Hepatocyte (in vitro differentiated cells): ENCODE measurements around the gene PDE4D.

Experiments used
- EZH2 ChIP-seq: fragments of 200-600 bp; sonication (generic); IDR thresholded peaks from 2 replicates; pipeline ENCODE4 v1.6.1; 2016; ENCODE audit warnings: antibody characterized with exemption, mild to moderate bottlenecking, borderline replicate concordance
- EZH2phosphoT487 ChIP-seq: fragments of 200-600 bp; sonication (generic); IDR thresholded peaks from one replicate; pipeline ENCODE4 v1.6.1; 2018; ENCODE audit warnings: antibody characterized with exemption, mild to moderate bottlenecking, low read depth, moderate library complexity; ENCODE audit not compliant: unreplicated experiment, severe bottlenecking
- TF ChIP-seq, protein P1 (sequence below): fragments of 200-600 bp; sonication (generic); IDR thresholded peaks from 2 replicates; pipeline ENCODE4 v1.5.1; 2016; ENCODE audit warnings: antibody characterized with exemption, mild to moderate bottlenecking; ENCODE audit not compliant: poor library complexity

DNA sequence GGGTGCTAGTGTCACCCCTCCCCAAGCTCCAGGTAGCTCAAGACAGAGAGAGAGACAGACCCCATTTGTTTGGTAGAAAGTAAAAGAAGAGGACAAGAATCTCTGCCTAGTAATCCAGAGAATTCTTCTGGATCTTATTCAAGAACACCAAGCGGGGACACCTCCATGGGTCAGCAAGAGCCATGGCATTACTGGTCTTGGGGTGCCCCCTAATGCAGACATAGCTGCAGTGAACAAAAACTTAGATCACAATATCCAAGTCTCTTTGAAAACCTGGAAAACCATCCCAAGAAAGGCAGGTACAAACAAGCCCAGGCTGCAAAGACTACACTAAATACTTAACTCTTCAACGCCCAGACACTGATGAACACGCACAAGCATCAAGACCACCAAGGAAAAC is 29.9 kb upstream of the PDE4D start:
- TF ChIP-seq, protein P1, sequence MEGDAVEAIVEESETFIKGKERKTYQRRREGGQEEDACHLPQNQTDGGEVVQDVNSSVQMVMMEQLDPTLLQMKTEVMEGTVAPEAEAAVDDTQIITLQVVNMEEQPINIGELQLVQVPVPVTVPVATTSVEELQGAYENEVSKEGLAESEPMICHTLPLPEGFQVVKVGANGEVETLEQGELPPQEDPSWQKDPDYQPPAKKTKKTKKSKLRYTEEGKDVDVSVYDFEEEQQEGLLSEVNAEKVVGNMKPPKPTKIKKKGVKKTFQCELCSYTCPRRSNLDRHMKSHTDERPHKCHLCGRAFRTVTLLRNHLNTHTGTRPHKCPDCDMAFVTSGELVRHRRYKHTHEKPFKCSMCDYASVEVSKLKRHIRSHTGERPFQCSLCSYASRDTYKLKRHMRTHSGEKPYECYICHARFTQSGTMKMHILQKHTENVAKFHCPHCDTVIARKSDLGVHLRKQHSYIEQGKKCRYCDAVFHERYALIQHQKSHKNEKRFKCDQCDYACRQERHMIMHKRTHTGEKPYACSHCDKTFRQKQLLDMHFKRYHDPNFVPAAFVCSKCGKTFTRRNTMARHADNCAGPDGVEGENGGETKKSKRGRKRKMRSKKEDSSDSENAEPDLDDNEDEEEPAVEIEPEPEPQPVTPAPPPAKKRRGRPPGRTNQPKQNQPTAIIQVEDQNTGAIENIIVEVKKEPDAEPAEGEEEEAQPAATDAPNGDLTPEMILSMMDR = no peak
- no peak for TF ChIP-seq EZH2
- TF ChIP-seq EZH2phosphoT487 = no peak
